HG02852 (cell line): Measurements from ENCODE around the gene CDK5R2.
"Not testable (repeated sequence)": the region's sequence is repeated elsewhere in the genome, so short reads cannot be mapped to it uniquely, and the experiment has no call there.

Experiments used
- ATAC-seq: cut with Tn5 transposase; IDR thresholded peaks from one replicate; pipeline ENCODE4 v1.9.1; 2021; ENCODE audit warnings: mild to moderate bottlenecking, moderate library complexity; ENCODE audit not compliant: unreplicated experiment

CDK5R2 gene

DNA sequence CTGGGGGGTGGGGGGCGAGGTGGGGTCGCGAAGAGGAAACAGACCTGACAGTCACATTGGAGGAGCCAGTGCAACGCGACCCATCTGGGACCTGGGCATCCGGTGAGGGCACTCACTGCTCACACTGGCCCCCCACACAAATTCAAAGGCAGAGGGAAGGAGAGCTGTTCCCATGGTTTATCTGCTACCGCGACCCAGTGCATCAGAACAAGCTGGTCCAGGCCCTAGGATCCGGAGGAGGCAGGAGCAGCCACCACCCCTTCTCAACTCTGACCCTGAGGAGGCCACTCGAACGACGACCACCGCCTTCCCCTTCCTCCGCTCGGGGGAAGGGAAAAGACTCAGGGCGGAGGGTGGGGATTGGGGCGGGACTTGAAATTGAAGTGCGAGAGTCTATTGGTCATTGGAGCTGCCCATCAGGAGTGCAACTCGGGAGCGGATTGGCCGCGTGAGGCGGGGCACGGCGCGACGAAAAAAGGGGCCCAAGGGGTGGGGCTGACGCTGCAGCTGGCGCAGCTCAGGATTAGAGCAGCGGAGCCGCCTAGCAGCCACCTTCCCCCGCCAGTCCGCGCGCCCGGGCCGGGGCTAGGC lies at the start of gene CDK5R2:
TSS of gene CDK5R2 (plus strand) at position 526 of the 591 bp plus-strand sequence. CDS start 155 bp downstream, outside the sequence.
- ATAC-seq = peak; percentile 98

DNA sequence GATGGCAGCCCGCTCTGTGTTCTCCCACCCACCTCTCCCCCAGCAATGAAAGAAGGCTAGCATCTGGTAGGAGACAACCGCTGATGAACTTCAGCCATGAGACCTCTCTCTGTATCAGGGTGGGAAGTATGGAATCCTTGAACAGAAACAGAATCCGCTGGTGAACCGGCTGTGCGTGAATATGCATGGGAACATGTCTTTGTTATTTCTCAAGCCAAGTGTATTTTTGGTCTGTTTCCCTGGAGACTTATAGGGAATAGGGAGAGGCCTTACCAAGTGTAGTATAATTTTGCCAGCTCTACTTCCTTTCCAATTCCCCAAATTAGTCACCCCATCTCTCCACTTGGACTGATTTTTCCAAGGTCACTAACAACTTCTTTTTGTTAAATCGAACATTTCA lies 48.7 kb upstream of the CDK5R2 start:
- ATAC-seq = no peak

DNA sequence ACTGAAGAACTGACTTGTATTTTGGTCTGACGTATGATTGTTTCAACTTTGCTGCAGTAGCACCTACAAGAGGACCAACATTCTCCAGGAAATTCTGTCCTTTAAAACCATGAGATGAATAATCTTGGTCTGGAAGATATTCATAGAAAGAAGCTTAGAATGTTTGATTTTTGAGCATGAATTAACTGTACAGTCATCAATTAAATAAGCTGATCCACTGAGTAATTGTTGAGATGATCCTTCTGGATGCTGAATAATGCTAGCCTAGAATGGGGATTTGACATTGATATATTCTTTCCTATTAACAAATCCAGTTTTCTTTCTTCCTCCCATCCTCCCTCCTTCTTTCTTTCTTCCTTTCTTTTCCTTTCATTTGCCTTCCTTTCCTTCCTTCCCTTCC lies 39.0 kb upstream of the CDK5R2 start:
- no peak for ATAC-seq

DNA sequence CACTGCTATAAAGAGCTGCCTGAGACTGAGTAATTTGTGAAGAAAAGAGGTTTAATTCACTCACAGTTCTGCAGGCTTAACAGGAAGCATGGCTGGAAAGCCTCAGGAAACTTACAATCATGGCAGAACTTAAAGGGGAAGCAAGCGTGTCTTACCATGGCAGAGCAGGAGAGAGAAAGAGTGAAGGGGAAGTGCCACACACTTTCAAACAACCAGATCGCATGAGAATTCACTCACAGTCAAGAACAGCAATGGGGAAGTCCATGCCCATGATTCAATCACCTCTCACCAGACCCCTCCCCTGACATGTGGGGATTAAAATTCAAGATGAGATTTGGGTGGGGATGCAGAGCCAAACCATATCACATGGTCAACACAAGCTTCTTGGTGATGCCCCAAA lies 34.7 kb upstream of the CDK5R2 start:
- ATAC-seq = no peak

DNA sequence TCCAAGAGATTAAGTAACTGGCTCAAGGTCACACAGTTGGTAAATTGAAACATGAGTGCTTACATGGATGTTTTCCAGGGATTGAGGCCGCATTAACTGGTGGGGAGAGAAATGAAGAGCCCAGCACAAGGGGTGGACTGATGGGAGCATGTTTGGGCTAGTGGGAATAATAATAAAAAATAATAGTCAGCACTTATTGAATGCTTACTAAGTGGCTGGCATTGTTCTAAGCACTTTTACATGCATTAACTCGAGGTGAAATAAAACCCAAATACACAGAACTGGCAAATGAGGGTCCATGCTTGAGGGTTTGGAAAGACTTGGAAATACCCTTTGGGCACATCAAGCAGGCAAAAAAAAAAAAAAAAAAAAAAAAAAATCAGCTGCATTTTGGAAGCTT lies 34.0 kb upstream of the CDK5R2 start:
- no peak for ATAC-seq

DNA sequence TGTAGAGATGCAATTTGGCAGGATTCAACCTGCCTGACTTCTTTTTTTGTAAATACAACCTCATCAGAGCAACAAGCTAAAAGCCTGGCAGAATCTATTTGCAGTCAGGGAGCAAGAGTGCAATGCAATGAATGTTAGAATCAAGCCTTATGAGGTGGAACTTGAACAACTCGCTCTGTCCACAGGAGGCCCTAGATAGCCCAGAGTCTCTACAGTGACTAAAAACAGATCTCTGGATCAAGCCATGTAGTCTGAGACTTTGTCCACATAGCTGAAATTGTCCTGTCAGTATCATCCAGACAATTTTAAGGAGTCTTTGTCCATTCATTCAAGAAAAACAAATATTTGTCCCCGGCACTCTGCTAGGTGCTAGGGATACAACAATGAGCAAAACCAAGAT lies 32.0 kb upstream of the CDK5R2 start:
- no peak for ATAC-seq

DNA sequence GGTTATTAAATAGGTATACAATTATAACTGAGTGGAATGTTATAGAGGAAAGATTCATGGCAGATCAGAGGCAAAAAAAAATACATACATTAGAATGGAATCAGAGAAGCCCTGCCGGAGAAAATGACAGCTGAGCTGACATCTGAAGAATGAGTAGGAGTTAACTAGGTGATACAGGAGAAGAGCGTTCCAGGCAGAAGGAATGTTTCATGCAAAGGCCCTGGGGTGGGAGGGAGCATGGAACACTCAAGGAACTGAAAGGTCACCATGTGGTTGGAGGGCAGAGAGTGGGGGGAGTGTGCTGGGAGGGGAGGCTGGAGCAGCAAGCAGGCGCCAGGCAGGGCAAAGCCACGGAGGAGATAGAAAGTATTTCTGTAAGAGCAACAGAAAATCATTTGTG lies 31.6 kb upstream of the CDK5R2 start:
- ATAC-seq = no peak

DNA sequence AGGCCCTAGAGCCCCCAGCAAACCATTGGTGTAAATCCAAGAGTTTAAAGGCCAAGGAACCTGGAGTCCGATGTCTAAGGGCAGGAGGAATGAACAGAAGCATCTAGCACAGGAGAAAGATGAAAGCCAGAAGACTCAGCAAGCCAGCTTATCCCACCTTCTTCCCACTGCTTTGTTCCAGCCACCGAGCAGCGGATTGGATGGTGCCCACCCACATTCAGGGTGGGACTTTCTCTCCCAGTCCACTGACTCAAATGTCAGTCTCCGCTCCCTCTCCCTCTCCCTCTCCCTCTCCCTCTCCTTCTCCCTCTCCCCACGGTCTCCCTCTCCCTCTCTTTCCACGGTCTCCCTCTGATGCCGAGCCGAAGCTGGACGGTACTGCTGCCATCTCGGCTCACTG lies 29.0 kb upstream of the CDK5R2 start:
- ATAC-seq = not testable (repeated sequence)

DNA sequence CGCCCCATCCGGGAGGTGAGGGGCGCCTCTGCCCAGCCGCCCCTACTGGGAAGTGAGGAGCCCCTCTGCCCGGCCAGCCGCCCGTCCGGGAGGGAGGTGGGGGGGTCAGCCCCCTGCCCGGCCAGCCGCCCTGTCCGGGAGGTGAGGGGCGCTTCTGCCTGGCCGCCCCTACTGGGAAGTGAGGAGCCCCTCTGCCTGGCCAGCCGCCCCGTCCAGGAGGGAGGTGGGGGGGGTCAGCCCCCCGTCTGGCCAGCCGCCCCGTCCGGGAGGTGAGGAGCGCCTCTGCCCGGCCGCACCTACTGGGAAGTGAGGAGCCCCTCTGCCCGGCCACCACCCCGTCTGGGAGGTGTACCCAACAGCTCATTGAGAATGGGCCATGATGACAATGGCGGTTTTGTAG lies 27.7 kb upstream of the CDK5R2 start:
- ATAC-seq = not testable (repeated sequence)

DNA sequence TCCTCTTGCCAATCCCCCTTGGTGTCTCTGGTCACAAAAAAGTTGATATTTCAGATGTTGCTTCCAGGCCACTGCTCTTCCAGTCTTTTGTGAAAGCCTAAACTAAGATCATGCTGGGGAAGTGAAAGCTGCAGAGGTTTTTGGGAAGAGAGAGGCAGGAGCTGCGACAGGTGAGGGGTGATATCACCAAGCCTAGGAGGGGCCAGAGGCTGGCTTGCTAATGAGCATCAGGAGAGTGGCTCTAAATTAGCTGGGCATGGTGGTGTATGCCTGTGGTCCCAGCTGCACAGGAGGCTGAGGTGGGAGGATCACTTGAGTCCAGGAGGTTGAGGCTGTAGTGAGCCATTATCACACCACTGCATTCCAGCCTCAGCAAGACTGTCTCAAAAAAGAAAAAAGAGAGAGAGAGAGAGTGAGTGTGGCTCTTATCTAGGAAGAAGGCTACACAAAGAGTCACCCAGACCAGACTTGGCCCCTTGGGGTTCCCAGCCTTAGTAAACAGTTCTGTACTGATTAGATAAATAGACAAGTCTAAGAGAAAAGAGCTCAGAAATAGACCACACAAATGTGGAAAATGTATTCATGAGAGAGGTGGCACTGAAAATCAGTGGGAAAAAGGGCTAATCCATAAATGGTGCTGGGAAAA lies 14.6 kb upstream of the CDK5R2 start:
- no peak for ATAC-seq

DNA sequence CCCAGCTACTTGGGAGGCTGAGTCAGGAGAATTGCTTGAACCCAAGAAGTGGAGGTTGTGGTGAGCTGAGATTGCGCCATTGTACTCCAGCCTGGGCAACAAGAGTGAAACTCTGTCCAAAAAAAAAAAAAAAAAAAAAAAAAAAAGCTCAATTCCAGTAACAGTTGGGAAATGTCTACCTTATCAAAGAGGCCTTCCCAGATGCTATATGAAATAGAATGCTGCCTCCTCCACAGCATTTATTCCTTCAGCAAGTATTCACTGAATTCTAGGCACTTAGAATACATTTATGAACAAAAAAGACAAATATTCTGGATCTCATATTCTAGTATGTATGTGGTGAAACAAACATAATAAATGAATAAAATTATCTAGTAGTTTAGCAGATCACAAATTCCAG lies 12.8 kb upstream of the CDK5R2 start:
- no peak for ATAC-seq

DNA sequence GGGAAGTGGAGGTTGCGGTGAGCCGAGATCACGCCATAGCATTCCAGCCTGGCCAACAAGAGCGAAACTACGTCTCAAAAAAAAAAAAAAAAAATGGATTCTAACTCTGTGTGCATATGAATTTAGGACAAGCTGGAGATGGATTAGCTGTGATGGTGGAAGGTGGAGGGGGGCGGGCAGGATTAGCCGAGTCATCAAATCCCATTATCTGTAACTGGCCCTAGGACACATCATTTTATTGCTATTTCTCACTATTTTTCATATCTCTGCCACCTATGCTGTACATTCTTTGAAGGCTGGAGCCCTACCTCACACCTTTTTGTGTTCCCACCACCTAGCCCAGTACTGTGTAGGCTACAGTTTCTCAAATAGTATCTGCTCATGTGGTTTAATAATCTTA lies 7.3 kb upstream of the CDK5R2 start:
- no peak for ATAC-seq

DNA sequence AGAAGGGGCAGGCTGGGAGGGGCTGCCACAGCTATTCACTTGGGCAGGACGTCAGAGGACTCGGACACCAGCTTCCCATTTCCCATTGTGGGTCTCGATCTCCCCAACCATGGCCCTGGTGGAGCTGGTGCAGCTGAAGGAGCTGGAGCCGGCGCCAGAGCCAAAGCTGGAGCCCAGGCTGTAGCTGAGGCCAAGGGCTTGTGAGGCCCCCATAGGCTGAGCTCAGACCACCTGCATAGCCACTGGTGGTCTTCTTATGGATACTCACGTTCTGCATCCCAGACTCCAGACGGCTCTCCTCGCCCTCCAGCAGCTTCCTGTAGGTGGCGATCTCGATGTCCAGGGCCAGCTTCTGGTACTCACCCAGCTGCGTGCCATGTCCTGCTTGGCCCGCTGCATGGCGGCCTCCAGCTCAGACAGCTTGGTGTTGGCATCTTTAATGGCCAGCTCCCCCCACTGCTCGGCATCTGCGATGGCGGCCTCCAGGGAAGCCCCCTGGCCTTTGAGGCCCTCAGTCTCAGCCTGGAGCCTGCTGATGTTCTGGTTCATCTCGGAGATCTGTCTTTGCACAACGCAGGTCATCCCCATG lies 6.0 kb upstream of the CDK5R2 start:
- no peak for ATAC-seq

DNA sequence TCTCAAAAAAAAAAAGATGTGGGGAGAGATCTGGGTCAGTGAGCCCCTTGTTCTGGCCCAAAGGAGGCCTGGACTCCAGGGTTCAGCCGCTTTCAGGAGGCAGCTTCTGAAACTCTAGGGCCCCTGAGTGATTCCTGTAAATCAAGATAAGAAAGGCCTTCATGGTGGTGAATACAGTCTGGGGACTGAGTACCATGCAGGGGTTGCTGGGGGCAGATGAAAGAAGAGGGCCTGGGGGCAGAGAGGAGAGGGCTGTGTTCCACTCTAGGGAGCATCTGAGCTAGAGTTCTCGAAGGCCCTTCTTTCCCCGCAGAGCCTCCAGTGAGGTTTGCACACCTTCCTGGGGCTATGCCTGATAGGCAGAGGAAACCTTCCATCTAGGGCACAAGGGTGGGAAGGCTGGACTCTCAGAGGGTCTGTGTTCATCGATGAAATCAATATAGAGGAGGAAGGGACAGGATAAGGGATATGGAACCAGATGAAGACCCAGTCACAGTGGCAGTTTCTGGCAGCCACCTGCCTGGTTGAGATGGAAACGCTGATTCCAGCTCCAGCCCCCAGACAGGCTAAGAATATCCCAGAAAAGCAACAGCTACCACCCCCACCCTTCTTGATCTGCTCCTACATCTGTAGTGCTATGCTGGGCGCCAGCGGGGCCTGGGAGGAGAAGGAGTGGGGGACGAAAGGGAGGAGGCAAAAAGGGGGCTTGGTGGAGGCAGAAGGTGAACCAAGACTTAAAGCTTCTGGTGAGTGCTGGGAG lies 4.7 kb upstream of the CDK5R2 start:
- ATAC-seq = no peak

DNA sequence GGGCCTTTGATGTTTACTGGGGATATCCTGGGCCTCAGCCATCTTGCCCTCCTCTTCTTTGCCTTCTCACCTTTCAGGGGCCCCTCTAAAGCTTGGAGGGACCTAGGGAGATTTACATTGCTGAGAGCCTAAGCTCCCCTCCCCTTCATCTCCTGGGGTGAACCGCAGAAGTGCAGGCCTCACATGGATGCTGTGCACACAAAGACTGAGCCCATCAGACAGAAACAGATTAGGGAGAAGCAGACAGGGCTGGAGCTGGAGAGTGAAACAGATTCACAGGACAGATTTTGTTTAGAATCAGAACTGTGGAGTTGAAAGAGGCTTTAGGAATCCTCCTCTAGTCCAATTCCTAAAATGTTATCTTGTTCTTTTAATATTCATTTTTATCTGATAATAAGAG lies 3.4 kb upstream of the CDK5R2 start:
- no peak for ATAC-seq

DNA sequence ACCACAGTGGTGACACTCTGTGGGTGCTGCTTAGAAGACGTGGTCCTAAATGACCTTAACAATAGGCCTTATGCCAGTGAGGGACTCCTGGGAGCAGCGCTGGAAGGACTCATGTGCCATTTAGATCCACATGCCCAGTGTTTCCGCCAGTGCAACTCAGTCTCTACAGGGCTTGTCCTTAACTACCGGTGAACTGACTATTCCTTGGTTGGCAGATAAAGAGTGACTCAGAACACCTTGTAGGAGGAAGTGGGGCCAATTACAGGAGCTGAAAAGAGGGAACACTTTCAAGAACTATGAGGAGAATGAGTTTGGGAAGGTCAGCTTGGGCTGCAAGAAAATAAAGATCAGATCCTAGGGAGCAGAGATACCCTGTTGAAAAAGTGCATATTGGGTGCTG lies 1.8 kb upstream of the CDK5R2 start:
- no peak for ATAC-seq

DNA sequence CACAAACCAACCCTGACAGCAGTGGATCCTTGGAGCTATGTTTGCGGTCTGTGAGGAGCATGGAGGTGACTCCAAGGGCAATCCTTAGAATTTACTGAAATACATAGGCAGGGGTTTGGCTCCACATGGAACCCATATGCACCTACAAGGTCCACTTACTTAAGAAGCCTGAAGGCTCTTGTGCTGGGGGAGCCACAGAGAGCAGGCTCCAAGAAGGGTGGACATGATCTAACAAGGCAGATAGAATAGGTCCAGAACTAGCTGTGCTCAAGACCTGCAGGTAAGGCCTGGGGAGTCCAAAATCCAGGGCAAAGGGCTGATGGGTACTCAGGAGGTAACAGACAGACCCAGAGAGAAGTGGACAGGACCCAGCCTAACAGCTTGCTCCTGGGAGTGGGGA lies 1.2 kb upstream of the CDK5R2 start:
- ATAC-seq = no peak

DNA sequence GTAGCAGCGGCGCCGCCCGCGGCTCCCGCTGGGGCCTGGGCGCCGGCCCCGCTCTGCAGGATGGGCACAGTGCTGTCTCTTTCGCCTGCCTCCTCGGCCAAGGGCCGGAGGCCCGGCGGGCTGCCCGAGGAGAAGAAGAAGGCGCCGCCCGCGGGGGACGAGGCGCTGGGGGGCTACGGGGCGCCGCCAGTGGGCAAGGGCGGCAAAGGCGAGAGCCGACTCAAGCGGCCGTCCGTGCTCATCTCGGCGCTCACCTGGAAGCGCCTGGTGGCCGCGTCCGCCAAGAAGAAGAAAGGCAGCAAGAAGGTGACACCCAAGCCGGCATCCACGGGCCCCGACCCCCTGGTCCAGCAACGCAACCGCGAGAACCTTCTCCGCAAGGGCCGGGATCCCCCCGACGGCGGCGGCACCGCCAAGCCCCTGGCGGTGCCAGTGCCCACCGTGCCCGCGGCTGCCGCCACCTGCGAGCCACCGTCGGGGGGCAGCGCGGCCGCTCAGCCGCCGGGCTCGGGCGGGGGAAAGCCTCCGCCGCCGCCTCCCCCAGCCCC lies 369 bp downstream of the CDK5R2 start:
- ATAC-seq = no peak

DNA sequence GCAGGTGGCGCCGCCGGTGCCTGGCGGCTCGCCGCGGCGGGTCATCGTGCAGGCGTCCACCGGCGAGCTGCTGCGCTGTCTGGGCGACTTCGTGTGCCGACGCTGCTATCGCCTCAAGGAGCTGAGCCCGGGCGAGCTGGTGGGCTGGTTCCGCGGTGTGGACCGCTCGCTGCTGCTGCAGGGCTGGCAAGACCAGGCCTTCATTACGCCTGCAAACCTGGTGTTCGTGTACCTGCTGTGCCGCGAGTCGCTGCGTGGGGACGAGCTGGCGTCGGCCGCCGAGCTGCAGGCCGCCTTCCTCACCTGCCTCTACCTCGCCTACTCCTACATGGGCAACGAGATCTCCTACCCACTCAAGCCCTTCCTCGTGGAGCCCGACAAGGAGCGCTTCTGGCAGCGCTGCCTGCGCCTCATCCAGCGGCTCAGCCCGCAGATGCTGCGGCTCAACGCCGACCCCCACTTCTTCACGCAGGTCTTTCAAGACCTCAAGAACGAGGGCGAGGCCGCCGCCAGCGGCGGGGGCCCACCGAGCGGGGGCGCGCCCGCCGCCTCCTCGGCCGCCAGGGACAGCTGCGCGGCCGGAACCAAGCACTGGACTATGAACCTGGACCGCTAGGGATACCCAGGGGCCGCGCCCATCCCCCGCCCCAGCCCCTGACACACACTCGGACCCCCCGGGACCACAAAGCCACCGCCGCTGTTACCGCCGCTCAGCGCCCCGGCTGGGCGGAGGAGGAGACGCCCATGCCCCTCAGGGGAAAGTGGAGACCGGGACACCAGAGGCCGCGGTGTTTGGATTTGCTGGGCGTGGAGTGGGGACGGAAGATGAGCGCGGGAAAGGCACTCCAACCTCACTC lies 1.1 kb downstream of the CDK5R2 start:
- no peak for ATAC-seq

DNA sequence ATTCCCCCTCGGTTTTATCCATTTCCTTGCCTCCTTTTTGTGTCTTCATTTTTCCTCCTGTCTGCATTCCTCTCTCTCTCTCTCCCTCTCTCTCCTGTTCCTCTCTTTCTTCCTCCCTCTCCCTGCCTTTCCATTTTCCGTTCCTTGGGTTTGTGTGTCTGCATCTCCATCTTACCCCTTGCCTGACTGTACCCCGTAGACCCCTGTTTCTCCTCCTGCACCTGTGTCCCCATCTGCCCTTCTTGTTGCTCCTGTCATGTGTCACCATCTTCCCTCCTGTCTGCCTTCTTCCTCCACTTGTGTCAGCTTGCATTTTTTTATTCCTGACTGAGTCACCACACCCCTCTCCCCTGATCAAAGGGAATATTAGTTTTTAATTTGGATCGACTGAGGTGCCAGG lies 1.8 kb downstream of the CDK5R2 start:
- no peak for ATAC-seq
